HG03520 (cell line): ENCODE data around the gene LUC7L.
"Not testable (repeated sequence)": the region's sequence is repeated elsewhere in the genome, so short reads cannot be mapped to it uniquely, and the experiment has no call there.

Experiments used
- ATAC-seq: cut with Tn5 transposase; IDR thresholded peaks from one replicate; pipeline ENCODE4 v1.9.1; 2021; ENCODE audit warnings: mild to moderate bottlenecking, moderate library complexity; ENCODE audit not compliant: unreplicated experiment

LUC7L gene

DNA sequence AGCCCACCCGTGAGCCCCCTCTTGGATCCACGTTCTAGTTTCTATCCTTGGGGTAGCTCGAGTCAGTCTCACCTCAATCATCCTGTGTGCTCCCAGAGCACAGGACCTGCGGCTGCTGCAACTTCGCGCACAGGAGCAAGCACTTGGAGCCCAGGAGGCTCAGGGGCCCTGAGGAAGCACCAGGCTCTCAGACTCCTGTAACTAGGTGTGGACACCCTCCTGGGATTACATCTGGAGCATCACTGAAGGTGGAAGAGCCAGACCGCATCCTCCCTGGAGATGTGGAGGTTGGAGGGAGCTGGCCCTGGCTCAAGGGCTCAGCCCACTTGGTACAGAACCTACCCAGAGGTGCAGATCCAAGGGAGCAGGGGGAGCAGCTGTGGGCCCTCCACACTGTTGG, 46.2 kb downstream of the LUC7L start:
- no peak for ATAC-seq

DNA sequence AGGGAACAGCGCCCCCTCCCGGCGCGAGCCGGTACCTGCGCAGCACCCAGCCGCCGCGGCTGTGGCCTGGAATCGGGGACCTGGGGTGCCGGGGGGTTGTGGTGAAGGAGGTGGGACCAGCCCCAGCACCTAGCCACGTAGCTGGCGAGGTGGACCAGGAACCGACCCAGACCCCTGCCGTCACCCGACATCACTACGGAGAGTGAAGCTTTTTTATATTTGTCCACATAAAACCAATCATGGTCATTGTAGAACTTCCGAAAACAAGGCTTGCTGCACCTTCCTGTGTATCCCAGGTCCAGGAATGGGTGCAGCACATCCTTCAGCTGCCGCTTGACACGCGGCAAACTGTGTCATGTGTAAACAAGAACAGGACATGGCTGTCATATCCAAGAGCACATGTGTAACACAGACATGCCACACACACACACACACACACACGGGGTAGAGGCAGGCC, 47.7 kb downstream of the LUC7L start:
- ATAC-seq: no peak

DNA sequence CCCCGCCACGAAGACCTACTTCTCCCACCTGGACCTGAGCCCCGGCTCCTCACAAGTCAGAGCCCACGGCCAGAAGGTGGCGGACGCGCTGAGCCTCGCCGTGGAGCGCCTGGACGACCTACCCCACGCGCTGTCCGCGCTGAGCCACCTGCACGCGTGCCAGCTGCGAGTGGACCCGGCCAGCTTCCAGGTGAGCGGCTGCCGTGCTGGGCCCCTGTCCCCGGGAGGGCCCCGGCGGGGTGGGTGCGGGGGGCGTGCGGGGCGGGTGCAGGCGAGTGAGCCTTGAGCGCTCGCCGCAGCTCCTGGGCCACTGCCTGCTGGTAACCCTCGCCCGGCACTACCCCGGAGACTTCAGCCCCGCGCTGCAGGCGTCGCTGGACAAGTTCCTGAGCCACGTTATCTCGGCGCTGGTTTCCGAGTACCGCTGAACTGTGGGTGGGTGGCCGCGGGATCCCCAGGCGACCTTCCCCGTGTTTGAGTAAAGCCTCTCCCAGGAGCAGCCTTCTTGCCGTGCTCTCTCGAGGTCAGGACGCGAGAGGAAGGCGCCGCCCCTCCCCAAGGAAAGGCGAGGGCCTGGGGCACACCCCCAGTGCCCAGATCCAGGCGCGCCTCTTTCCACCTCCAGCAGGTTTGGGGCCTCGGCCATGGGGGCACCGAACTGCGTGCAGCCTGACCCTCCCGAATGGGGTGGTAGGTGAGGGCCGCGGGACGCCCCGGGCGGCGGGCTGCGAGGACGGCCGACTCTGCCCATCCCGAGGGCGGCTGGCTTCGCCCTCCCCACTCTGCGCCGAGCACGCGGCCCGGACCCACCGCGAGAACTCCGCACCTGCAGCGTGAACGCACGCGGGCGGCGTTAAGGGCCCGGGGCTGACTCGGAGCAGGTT, 48.3 kb downstream of the LUC7L start:
- no peak for ATAC-seq

DNA sequence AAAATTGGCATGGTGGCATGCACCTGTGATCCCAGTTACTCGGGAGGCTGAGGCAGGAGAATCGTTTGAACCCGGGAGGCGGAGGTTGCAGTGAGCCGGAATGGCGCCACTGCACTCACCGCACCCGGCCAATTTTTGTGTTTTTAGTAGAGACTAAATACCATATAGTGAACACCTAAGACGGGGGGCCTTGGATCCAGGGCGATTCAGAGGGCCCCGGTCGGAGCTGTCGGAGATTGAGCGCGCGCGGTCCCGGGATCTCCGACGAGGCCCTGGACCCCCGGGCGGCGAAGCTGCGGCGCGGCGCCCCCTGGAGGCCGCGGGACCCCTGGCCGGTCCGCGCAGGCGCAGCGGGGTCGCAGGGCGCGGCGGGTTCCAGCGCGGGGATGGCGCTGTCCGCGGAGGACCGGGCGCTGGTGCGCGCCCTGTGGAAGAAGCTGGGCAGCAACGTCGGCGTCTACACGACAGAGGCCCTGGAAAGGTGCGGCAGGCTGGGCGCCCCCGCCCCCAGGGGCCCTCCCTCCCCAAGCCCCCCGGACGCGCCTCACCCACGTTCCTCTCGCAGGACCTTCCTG, 49.1 kb downstream of the LUC7L start, which contains the start of gene HBQ1:
Gene HBQ1, plus strand, starts transcription at position 359 of the 575 bp plus-strand sequence. Its CDS starts 28 bp downstream, at position 387.
- ATAC-seq: no peak

DNA sequence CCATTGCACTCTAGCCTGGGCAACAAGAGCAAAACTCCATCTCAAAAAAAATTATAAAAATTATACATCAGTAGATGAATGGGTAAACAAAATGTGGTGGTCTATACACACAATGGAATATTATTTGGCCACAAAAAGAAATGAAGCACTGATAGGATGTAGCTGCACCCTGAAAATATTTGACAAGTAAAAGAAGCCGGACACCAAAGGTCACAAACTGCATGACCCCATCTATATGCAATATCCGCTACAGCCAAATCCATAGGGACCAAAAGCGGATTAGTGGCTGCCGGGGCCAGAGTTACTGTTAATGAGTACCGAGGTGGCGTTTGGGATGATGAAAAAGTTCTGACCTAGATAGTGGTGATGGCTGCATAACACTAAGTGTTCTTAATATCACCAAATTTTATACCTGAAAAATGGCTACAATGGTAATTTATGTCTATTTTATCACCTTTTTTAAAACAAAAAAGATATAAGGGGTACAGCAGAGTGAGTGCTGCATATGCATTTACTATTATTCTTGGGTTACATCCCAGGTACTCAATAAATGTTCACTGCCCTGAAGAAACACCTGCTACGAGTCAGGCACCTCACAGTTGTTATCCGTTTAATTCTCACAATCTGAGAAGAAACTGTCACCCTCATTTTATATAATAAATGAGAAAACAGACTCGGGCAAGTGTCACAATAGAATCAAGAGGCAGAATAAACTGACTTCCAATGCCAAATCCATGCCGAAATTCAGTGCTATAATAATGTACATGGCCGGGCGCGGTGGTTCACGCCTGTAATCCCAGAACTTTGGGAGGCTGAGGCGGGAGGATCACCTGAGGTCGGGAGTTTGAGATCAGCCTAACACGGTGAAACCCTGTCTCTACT, 49.8 kb downstream of the LUC7L start:
- ATAC-seq: no peak

DNA sequence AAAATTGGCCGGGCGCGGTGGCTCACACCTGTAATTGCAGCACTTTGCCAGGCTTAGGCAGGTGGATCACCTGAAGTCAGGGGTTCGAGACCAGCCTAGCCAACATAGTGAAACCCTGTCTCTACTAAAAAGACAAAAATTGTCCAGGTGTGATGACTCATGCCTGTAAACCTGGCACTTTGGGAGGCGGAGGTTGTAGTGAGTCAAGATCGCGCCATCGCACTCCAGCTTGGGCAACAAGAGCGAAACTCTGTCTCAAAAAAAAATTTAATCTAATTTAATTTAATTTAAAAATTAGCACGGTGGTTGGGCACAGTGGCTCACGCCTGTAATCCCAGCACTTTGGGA, 50.6 kb downstream of the LUC7L start:
- no peak for ATAC-seq

DNA sequence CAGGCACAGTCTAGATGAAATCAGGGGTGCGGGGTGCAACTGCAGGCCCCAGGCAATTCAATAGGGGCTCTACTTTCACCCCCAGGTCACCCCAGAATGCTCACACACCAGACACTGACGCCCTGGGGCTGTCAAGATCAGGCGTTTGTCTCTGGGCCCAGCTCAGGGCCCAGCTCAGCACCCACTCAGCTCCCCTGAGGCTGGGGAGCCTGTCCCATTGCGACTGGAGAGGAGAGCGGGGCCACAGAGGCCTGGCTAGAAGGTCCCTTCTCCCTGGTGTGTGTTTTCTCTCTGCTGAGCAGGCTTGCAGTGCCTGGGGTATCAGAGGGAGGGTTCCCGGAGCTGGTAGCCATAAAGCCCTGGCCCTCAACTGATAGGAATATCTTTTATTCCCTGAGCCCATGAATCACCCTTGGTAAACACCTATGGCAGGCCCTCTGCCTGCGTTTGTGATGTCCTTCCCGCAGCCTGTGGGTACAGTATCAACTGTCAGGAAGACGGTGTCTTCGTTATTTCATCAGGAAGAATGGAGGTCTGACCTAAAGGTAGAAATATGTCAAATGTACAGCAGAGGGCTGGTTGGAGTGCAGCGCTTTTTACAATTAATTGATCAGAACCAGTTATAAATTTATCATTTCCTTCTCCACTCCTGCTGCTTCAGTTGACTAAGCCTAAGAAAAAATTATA, 51.1 kb downstream of the LUC7L start:
- no peak for ATAC-seq

DNA sequence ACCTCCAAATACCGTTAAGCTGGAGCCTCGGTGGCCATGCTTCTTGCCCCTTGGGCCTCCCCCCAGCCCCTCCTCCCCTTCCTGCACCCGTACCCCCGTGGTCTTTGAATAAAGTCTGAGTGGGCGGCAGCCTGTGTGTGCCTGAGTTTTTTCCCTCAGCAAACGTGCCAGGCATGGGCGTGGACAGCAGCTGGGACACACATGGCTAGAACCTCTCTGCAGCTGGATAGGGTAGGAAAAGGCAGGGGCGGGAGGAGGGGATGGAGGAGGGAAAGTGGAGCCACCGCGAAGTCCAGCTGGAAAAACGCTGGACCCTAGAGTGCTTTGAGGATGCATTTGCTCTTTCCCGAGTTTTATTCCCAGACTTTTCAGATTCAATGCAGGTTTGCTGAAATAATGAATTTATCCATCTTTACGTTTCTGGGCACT, 51.8 kb downstream of the LUC7L start:
- ATAC-seq: no peak

DNA sequence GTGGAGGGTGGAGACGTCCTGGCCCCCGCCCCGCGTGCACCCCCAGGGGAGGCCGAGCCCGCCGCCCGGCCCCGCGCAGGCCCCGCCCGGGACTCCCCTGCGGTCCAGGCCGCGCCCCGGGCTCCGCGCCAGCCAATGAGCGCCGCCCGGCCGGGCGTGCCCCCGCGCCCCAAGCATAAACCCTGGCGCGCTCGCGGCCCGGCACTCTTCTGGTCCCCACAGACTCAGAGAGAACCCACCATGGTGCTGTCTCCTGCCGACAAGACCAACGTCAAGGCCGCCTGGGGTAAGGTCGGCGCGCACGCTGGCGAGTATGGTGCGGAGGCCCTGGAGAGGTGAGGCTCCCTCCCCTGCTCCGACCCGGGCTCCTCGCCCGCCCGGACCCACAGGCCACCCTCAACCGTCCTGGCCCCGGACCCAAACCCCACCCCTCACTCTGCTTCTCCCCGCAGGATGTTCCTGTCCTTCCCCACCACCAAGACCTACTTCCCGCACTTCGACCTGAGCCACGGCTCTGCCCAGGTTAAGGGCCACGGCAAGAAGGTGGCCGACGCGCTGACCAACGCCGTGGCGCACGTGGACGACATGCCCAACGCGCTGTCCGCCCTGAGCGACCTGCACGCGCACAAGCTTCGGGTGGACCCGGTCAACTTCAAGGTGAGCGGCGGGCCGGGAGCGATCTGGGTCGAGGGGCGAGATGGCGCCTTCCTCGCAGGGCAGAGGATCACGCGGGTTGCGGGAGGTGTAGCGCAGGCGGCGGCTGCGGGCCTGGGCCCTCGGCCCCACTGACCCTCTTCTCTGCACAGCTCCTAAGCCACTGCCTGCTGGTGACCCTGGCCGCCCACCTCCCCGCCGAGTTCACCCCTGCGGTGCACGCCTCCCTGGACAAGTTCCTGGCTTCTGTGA, 52.5 kb downstream of the LUC7L start, which contains the start of gene HBA1:
Gene HBA1, plus strand, starts transcription at position 204 of the 906 bp plus-strand sequence. Its CDS starts 37 bp downstream, at position 241.
- not testable (repeated sequence) for ATAC-seq

DNA sequence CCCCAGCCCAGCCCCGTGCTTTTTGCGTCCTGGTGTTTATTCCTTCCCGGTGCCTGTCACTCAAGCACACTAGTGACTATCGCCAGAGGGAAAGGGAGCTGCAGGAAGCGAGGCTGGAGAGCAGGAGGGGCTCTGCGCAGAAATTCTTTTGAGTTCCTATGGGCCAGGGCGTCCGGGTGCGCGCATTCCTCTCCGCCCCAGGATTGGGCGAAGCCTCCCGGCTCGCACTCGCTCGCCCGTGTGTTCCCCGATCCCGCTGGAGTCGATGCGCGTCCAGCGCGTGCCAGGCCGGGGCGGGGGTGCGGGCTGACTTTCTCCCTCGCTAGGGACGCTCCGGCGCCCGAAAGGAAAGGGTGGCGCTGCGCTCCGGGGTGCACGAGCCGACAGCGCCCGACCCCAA, 53.2 kb downstream of the LUC7L start:
- not testable (repeated sequence) for ATAC-seq

DNA sequence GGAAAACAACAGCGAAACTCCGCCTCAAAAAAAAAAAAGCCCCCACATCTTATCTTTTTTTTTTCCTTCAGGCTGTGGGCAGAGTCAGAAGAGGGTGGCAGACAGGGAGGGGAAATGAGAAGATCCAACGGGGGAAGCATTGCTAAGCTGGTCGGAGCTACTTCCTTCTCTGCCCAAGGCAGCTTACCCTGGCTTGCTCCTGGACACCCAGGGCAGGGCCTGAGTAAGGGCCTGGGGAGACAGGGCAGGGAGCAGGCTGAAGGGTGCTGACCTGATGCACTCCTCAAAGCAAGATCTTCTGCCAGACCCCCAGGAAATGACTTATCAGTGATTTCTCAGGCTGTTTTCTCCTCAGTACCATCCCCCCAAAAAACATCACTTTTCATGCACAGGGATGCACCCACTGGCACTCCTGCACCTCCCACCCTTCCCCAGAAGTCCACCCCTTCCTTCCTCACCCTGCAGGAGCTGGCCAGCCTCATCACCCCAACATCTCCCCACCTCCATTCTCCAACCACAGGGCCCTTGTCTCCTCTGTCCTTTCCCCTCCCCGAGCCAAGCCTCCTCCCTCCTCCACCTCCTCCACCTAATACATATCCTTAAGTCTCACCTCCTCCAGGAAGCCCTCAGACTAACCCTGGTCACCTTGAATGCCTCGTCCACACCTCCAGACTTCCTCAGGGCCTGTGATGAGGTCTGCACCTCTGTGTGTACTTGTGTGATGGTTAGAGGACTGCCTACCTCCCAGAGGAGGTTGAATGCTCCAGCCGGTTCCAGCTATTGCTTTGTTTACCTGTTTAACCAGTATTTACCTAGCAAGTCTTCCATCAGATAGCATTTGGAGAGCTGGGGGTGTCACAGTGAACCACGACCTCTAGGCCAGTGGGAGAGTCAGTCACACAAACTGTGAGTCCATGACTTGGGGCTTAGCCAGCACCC, 54.0 kb downstream of the LUC7L start:
- no peak for ATAC-seq

DNA sequence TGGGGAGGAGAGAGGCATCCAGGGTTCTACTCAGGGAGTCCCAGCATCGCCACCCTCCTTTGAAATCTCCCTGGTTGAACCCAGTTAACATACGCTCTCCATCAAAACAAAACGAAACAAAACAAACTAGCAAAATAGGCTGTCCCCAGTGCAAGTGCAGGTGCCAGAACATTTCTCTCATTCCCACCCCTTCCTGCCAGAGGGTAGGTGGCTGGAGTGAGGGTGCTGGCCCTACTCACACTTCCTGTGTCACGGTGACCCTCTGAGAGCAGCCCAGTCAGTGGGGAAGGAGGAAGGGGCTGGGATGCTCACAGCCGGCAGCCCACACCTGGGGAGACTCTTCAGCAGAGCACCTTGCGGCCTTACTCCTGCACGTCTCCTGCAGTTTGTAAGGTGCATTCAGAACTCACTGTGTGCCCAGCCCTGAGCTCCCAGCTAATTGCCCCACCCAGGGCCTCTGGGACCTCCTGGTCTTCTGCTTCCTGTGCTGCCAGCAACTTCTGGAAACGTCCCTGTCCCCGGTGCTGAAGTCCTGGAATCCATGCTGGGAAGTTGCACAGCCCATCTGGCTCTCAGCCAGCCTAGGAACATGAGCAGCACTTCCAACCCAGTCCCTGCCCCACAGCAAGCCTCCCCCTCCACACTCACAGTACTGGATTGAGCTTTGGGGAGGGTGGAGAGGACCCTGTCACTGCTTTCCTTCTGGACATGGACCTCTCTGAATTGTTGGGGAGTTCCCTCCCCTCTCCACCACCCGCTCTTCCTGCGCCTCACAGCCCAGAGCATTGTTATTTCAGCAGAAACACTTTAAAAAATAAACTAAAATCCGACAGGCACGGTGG, 55.1 kb downstream of the LUC7L start:
- ATAC-seq: not testable (repeated sequence)

DNA sequence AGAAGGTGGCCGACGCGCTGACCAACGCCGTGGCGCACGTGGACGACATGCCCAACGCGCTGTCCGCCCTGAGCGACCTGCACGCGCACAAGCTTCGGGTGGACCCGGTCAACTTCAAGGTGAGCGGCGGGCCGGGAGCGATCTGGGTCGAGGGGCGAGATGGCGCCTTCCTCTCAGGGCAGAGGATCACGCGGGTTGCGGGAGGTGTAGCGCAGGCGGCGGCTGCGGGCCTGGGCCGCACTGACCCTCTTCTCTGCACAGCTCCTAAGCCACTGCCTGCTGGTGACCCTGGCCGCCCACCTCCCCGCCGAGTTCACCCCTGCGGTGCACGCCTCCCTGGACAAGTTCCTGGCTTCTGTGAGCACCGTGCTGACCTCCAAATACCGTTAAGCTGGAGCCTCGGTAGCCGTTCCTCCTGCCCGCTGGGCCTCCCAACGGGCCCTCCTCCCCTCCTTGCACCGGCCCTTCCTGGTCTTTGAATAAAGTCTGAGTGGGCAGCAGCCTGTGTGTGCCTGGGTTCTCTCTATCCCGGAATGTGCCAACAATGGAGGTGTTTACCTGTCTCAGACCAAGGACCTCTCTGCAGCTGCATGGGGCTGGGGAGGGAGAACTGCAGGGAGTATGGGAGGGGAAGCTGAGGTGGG, 55.9 kb downstream of the LUC7L start:
- ATAC-seq: not testable (repeated sequence)

DNA sequence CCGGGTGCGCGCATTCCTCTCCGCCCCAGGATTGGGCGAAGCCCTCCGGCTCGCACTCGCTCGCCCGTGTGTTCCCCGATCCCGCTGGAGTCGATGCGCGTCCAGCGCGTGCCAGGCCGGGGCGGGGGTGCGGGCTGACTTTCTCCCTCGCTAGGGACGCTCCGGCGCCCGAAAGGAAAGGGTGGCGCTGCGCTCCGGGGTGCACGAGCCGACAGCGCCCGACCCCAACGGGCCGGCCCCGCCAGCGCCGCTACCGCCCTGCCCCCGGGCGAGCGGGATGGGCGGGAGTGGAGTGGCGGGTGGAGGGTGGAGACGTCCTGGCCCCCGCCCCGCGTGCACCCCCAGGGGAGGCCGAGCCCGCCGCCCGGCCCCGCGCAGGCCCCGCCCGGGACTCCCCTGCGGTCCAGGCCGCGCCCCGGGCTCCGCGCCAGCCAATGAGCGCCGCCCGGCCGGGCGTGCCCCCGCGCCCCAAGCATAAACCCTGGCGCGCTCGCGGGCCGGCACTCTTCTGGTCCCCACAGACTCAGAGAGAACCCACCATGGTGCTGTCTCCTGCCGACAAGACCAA, 56.8 kb downstream of the LUC7L start, which contains the start of gene HBA2:
Gene HBA2, plus strand, starts transcription at position 503 of the 568 bp plus-strand sequence. Its CDS starts 37 bp downstream, at position 540.
- ATAC-seq: not testable (repeated sequence)

DNA sequence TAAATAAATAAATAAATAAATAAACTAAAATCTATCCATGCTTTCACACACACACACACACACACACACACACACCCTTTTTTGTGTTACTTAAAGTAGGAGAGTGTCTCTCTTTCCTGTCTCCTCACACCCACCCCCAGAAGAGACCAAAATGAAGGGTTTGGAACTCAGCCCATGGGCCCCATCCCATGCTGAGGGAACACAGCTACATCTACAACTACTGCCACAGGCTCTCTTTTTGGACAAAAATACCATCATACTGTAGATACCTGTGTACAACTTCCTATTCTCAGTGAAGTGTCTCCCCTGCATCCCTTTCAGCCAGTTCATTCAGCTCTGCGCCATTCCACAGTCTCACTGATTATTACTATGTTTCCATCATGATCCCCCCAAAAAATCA, 58.5 kb downstream of the LUC7L start:
- ATAC-seq: no peak

DNA sequence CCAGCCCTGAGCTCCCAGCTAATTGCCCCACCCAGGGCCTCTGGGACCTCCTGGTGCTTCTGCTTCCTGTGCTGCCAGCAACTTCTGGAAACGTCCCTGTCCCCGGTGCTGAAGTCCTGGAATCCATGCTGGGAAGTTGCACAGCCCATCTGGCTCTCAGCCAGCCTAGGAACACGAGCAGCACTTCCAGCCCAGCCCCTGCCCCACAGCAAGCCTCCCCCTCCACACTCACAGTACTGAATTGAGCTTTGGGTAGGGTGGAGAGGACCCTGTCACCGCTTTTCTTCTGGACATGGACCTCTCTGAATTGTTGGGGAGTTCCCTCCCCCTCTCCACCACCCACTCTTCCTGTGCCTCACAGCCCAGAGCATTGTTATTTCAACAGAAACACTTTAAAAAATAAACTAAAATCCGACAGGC, 59.2 kb downstream of the LUC7L start:
- not testable (repeated sequence) for ATAC-seq
